Retinal pigment epithelial cell (primary cell): ENCODE data around the gene TNFSF15.

ENCODE experiments used
- DNase-seq: peaks from one replicate; pipeline ENCODE4 v3.0.0-alpha.2; 2010; ENCODE audit warnings: low read depth
- H3K4me3 ChIP-seq: 2 replicates; pipeline ENCODE4 v1.5.1; 2011; ENCODE audit warnings: mild to moderate bottlenecking, low read length, control low read depth, moderate library complexity
- CTCF ChIP-seq: conservative IDR thresholded peaks from 2 replicates; pipeline ENCODE4 v1.5.1; 2011; ENCODE audit warnings: low read depth, low read length, control low read depth, inconsistent platforms

Gene TNFSF15

GRCh38 chr9:114850871-114851270, 45.0 kb upstream of the TNFSF15 start:
- TF ChIP-seq CTCF = no peak

GRCh38 chr9:114849450-114849849, 43.6 kb upstream of the TNFSF15 start:
- no peak for TF ChIP-seq CTCF
- no peak overlapping the region for H3K4me3 ChIP-seq
- no peak for DNase-seq

More at GRCh38 chr9:114850871-114851270, 45.0 kb upstream of the TNFSF15 start:
- DNase-seq = no peak
- H3K4me3 ChIP-seq = no peak overlapping the region

- no peak for DNase-seq
- H3K4me3 ChIP-seq = no peak overlapping the region
- no peak for TF ChIP-seq CTCF
Measured at GRCh38 chr9:114847492-114848417, 41.9 kb upstream of the TNFSF15 start.

GRCh38 chr9:114845373-114845772, 39.5 kb upstream of the TNFSF15 start:
- no peak for DNase-seq
- no peak for TF ChIP-seq CTCF
- H3K4me3 ChIP-seq = no peak overlapping the region

GRCh38 chr9:114844766-114845165, 38.9 kb upstream of the TNFSF15 start:
- no peak for TF ChIP-seq CTCF
- H3K4me3 ChIP-seq = no peak overlapping the region
- DNase-seq = no peak

GRCh38 chr9:114837923-114838322, 32.1 kb upstream of the TNFSF15 start:
- no peak for TF ChIP-seq CTCF
- no peak for DNase-seq
- H3K4me3 ChIP-seq = no peak overlapping the region

- H3K4me3 ChIP-seq = no peak overlapping the region
- no peak for TF ChIP-seq CTCF
- DNase-seq = no peak
Measured at GRCh38 chr9:114836769-114837168, 30.9 kb upstream of the TNFSF15 start.
